Liver (tissue), 9 donors: ENCODE measurements around the gene NBEA. TPM values are rescaled to one million over a fixed set of nuclear protein-coding genes. Genes with fewer than 3 reads are reported as not detected.

Experiments used
- DNase-seq: peaks from one replicate; pipeline ENCODE4 v3.0.0-alpha.2; 2017; ENCODE audit warnings: low spot score
- H3K27ac ChIP-seq, 2 donors: one replicate each; pipeline ENCODE4 v1.7.0; 2013; ENCODE audit warnings: inconsistent platforms in 2 of 2, low read length in 2 of 2, control low read depth in 1 of 2, low read depth in 1 of 2, mild to moderate bottlenecking in 1 of 2
- H3K27me3 ChIP-seq, 4 donors: one replicate each; pipeline versions ENCODE4 v1.6.1 to v1.7.0; 2013; ENCODE audit warnings: low read length in 3 of 4, inconsistent platforms in 1 of 4, mild to moderate bottlenecking in 1 of 4, moderate library complexity in 1 of 4; ENCODE audit not compliant: control insufficient read depth in 4 of 4, insufficient read depth in 4 of 4
- H3K36me3 ChIP-seq, 4 donors: one replicate each; pipeline versions ENCODE4 v1.6.1 to v1.7.0; 2013; ENCODE audit warnings: low read length in 3 of 4, mild to moderate bottlenecking in 3 of 4, low read depth in 1 of 4, moderate library complexity in 1 of 4; ENCODE audit not compliant: control insufficient read depth in 4 of 4, insufficient read depth in 3 of 4
- H3K4me1 ChIP-seq, 4 donors: one replicate each; pipeline versions ENCODE4 v1.6.1 to v1.7.0; 2013; ENCODE audit warnings: low read length in 3 of 4, mild to moderate bottlenecking in 3 of 4, moderate library complexity in 1 of 4; ENCODE audit not compliant: control insufficient read depth in 4 of 4, insufficient read depth in 4 of 4
- H3K4me3 ChIP-seq, 3 donors: one replicate each; pipeline versions ENCODE4 v1.6.1 to v1.7.0; 2013; ENCODE audit warnings: low read length in 3 of 3, control low read depth in 1 of 3, low read depth in 1 of 3, mild to moderate bottlenecking in 1 of 3
- H3K9ac ChIP-seq, 2 donors: one replicate each; pipeline ENCODE4 v1.7.0; 2013; ENCODE audit warnings: low read length in 2 of 2, mild to moderate bottlenecking in 2 of 2, moderate library complexity in 2 of 2, control low read depth in 1 of 2, low read depth in 1 of 2
- H3K9me3 ChIP-seq, 4 donors: one replicate each; pipeline versions ENCODE4 v1.6.1 to v1.7.0; 2013; ENCODE audit warnings: low read length in 3 of 4; ENCODE audit not compliant: control insufficient read depth in 4 of 4
- EGR1 ChIP-seq, 2 donors: IDR thresholded peaks; 2 replicates each; pipeline ENCODE4 v1.6.1; 2016 to 2018; ENCODE audit warnings: antibody characterized with exemption in 2 of 2, low read depth in 2 of 2
- FOXA1 ChIP-seq: IDR thresholded peaks from 2 replicates; pipeline ENCODE4 v1.6.1; 2016; ENCODE audit warnings: antibody characterized with exemption
- GABPA ChIP-seq, 2 donors: IDR thresholded peaks in 1 of 2; conservative IDR thresholded peaks in 1 of 2; 2 replicates each; pipeline ENCODE4 v1.6.1; 2016; ENCODE audit warnings: antibody characterized with exemption in 2 of 2, mild to moderate bottlenecking in 1 of 2, moderate library complexity in 1 of 2
- HNF4A ChIP-seq, 2 donors: conservative IDR thresholded peaks; 2 replicates each; pipeline ENCODE4 v1.6.1; 2016; ENCODE audit warnings: antibody characterized with exemption in 2 of 2, mild to moderate bottlenecking in 2 of 2
- HNF4G ChIP-seq: IDR thresholded peaks from 2 replicates; pipeline ENCODE4 v1.6.1; 2016; ENCODE audit warnings: antibody characterized with exemption
- JUND ChIP-seq, 2 donors: IDR thresholded peaks; 2 replicates each; pipeline ENCODE4 v1.6.1; 2016; ENCODE audit warnings: antibody characterized with exemption in 2 of 2
- MAX ChIP-seq: IDR thresholded peaks from 2 replicates; pipeline ENCODE4 v1.6.1; 2016; ENCODE audit warnings: antibody characterized with exemption
- NR2F2 ChIP-seq: IDR thresholded peaks from 2 replicates; pipeline ENCODE4 v1.6.1; 2016; ENCODE audit warnings: antibody characterized with exemption
- RAD21 ChIP-seq, 2 donors: IDR thresholded peaks; 2 replicates each; pipeline ENCODE4 v1.6.1; 2016; ENCODE audit warnings: antibody characterized with exemption in 2 of 2, mild to moderate bottlenecking in 2 of 2
- RXRA ChIP-seq, 2 donors: IDR thresholded peaks; 2 replicates each; pipeline ENCODE4 v1.6.1; 2017 to 2018; ENCODE audit warnings: antibody characterized with exemption in 2 of 2, mild to moderate bottlenecking in 1 of 2
- SP1 ChIP-seq: IDR thresholded peaks from 2 replicates; pipeline ENCODE4 v1.6.1; 2018; ENCODE audit warnings: antibody characterized with exemption, mild to moderate bottlenecking
- TAF1 ChIP-seq: conservative IDR thresholded peaks from 2 replicates; pipeline ENCODE4 v1.6.1; 2016; ENCODE audit warnings: antibody characterized with exemption, mild to moderate bottlenecking
- YY1 ChIP-seq: IDR thresholded peaks from 2 replicates; pipeline ENCODE4 v1.6.1; 2016; ENCODE audit warnings: antibody characterized with exemption, mild to moderate bottlenecking
- WGBS: extraction: QIAGEN DNeasy Blood & Tissue Kit; methylation state at CpG from one replicate; pipeline ENCODE4 v1.1.7; 2013; 5-methylcytosine and 5-hydroxymethylcytosine counted together
- polyA plus RNA-seq, 2 donors: library from polyadenylated mRNA; stranded (reverse) in 1 of 2; unstranded in 1 of 2; fragments of 200-250 nt in 1 of 2; fragments of >200 nt in 1 of 2; fragmentation: Nextera tagmentation in 1 of 2; extraction: Ambion mirVana in 1 of 2; gene quantifications; one replicate each; pipeline versions ENCODE4 v1.2.1 to v1.2.3, GENCODE V29; 2013 to 2015
- total RNA-seq, 2 donors: library from RNA; depleted of rRNA; stranded (reverse); fragments of >200 nt; gene quantifications; one replicate each; pipeline ENCODE4 v1.2.3, GENCODE V29; 2014
- TF ChIP-seq, protein P1 (sequence below): IDR thresholded peaks from 2 replicates; pipeline ENCODE4 v1.6.1; 2016; ENCODE audit warnings: antibody characterized with exemption
- TF ChIP-seq, protein P2 (sequence below): fragments of 150-350 bp; IDR thresholded peaks from 2 replicates; pipeline ENCODE4 v1.5.1; 2017; ENCODE audit warnings: improper control_type of control experiment, low read depth, low read length; ENCODE audit not compliant: missing input control
- TF ChIP-seq, protein P3 (sequence below): IDR thresholded peaks from 2 replicates; pipeline ENCODE4 v1.6.1; 2016; ENCODE audit warnings: antibody characterized with exemption
- donor health status: healthy.
- donor health status: healthy.
- donor health status: healthy.
- donor health status: healthy.
- donor health status: healthy.

NBEA gene
- total and polyA plus RNA-seq, 4 donors = 0.24 to 3.5 (median 1.4) TPM

- Histone ChIP-seq H3K27ac (no peak overlapping the region), H3K9me3 (peaks cover 0 to 3% (median under 1%) of the 10 kb centered on the region in 4 donors), H3K9ac (no peak overlapping the region), H3K27me3 (peaks cover 0 to 10% (median 5%) of the 10 kb centered on the region in 4 donors), H3K4me1 (peaks cover 4 to 9% (median 8%) of the 10 kb centered on the region in 4 donors), H3K36me3 (no peaks in the 10 kb centered on the region), H3K4me3 (no peak overlapping the region)
- TF ChIP-seq HNF4A (conservative IDR thresholded peaks at IDR 0.05) (no peak), HNF4G (no peak), YY1 (no peak), EGR1 (IDR thresholded peaks at IDR 0.05; ENCODE audit: low read depth in 2 of 2) (no peak), NR2F2 (no peak), JUND (IDR thresholded peaks at IDR 0.05) (no peak), TAF1 (no peak), MAX (no peak), FOXA1 (no peak), SP1 (no peak), RXRA (IDR thresholded peaks at IDR 0.05) (no peak)
- TF ChIP-seq, protein P1, sequence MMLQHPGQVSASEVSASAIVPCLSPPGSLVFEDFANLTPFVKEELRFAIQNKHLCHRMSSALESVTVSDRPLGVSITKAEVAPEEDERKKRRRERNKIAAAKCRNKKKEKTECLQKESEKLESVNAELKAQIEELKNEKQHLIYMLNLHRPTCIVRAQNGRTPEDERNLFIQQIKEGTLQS = no peak
- TF ChIP-seq, protein P2, sequence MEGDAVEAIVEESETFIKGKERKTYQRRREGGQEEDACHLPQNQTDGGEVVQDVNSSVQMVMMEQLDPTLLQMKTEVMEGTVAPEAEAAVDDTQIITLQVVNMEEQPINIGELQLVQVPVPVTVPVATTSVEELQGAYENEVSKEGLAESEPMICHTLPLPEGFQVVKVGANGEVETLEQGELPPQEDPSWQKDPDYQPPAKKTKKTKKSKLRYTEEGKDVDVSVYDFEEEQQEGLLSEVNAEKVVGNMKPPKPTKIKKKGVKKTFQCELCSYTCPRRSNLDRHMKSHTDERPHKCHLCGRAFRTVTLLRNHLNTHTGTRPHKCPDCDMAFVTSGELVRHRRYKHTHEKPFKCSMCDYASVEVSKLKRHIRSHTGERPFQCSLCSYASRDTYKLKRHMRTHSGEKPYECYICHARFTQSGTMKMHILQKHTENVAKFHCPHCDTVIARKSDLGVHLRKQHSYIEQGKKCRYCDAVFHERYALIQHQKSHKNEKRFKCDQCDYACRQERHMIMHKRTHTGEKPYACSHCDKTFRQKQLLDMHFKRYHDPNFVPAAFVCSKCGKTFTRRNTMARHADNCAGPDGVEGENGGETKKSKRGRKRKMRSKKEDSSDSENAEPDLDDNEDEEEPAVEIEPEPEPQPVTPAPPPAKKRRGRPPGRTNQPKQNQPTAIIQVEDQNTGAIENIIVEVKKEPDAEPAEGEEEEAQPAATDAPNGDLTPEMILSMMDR = no peak
- TF ChIP-seq, protein P3, sequence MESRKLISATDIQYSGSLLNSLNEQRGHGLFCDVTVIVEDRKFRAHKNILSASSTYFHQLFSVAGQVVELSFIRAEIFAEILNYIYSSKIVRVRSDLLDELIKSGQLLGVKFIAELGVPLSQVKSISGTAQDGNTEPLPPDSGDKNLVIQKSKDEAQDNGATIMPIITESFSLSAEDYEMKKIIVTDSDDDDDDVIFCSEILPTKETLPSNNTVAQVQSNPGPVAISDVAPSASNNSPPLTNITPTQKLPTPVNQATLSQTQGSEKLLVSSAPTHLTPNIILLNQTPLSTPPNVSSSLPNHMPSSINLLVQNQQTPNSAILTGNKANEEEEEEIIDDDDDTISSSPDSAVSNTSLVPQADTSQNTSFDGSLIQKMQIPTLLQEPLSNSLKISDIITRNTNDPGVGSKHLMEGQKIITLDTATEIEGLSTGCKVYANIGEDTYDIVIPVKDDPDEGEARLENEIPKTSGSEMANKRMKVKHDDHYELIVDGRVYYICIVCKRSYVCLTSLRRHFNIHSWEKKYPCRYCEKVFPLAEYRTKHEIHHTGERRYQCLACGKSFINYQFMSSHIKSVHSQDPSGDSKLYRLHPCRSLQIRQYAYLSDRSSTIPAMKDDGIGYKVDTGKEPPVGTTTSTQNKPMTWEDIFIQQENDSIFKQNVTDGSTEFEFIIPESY = no peak
- no peak for DNase-seq
- WGBS = 93% methylated on average over 1 of the region's 1 CpG
These were observed 526.1 kb downstream of the NBEA start for GRCh38 chr13:35468195-35468594.

DNA sequence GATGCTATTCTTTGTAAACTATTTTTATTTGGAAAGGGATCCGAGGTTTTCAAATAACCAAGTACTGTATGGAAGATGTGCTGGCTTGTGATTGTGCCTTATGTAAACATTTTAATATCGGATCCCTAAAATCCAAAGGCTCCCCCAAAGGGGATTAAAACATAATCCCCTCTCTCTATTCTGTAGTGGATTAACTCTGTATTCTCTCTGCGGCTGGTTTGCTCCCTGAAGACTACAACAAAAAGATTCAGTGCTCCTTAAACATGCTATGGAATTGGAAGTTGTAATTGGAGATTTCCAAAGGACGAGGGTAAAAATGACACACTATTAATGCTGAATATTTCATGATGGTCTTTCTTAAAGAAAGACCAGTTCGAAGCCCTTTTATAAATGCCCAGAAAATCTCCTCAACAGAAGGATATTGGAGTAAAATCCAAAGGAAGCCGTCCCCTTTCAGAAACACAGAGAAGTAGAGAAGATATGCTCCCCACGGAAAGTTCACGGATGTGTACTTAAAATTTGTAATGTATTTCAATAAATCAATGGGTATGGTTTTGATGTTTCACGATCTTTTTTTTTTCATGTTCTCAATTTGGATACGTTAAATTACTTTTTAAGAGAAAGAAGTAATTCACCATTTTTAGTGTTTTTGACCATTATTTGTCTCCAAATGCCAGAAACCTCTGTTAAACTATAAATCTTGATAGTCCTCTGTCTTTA, 527.9 kb downstream of the NBEA start:
- Histone ChIP-seq H3K27ac (no peak overlapping the region), H3K27me3 (peaks cover 0 to 13% (median 8%) of the 10 kb centered on the region in 4 donors), H3K9ac (no peak overlapping the region), H3K4me1 (peaks cover 4 to 10% (median 8%) of the 10 kb centered on the region in 4 donors), H3K36me3 (no peaks in the 10 kb centered on the region), H3K4me3 (no peak overlapping the region), H3K9me3 (peaks cover 0 to 3% (median under 1%) of the 10 kb centered on the region in 4 donors)
- no peak for DNase-seq
- TF ChIP-seq RAD21 (IDR thresholded peaks at IDR 0.05) = no peak
- TF ChIP-seq HNF4A (conservative IDR thresholded peaks at IDR 0.05) = no peak
- TF ChIP-seq SP1 = no peak
- TF ChIP-seq HNF4G = no peak
- TF ChIP-seq RXRA (IDR thresholded peaks at IDR 0.05) = no peak
- no peak for TF ChIP-seq YY1
- no peak for TF ChIP-seq GABPA (IDR thresholded peaks at IDR 0.05 in 1 of 2, conservative IDR thresholded peaks at IDR 0.05 in 1 of 2)
- TF ChIP-seq MAX = no peak
- TF ChIP-seq, protein P2 = no peak
- no peak for TF ChIP-seq FOXA1
- TF ChIP-seq EGR1 (IDR thresholded peaks at IDR 0.05; ENCODE audit: low read depth in 2 of 2) = no peak
- WGBS = 49% methylated on average over 10 of the region's 10 CpGs
